Peyer's patch (tissue), 4 donors: Measurements from ENCODE around the gene ST6GAL1. TPM values are rescaled to one million over a fixed set of nuclear protein-coding genes. Genes with fewer than 3 reads are reported as not detected.
"Not testable (repeated sequence)": the region's sequence is repeated elsewhere in the genome, so short reads cannot be mapped to it uniquely, and the experiment has no call there.

Experiments
- DNase-seq, 3 donors: peaks; one replicate each; pipeline ENCODE4 v3.0.0-alpha.2; 2017 to 2019
- H3K27ac ChIP-seq, 4 donors: fragments of 200-600 bp; sonication (generic); one replicate each; pipeline ENCODE4 v1.5.1; 2016 to 2019
- H3K27me3 ChIP-seq, 2 donors: fragments of 200-600 bp; sonication (generic); one replicate each; pipeline ENCODE4 v1.5.1; 2019
- H3K36me3 ChIP-seq, 3 donors: fragments of 200-600 bp; sonication (generic); one replicate each; pipeline ENCODE4 v1.5.1; 2016 to 2019
- H3K4me1 ChIP-seq, 4 donors: fragments of 200-600 bp; sonication (generic); one replicate each; pipeline ENCODE4 v1.5.1; 2016 to 2019
- H3K4me3 ChIP-seq, 4 donors: fragments of 200-600 bp; sonication (generic); 1 replicate in 3 of 4; 2 replicates in 1 of 4; pipeline ENCODE4 v1.5.1; 2016 to 2019; ENCODE audit warnings: mild to moderate bottlenecking in 1 of 4
- H3K9me3 ChIP-seq, 4 donors: fragments of 200-600 bp; sonication (generic); one replicate each; pipeline ENCODE4 v1.5.1; 2016 to 2019; ENCODE audit warnings: mild to moderate bottlenecking in 1 of 4
- CTCF ChIP-seq, 6 experiments: fragments of 450-650 bp in 4 of 6; fragments of 200-600 bp in 2 of 6; sonication (generic) in 1 of 6; IDR thresholded peaks; one replicate each; pipeline ENCODE4 v1.5.1; 2017 to 2019; ENCODE audit warnings: antibody characterized with exemption in 6 of 6, mild to moderate bottlenecking in 3 of 6, moderate library complexity in 1 of 6
- POLR2A ChIP-seq, 2 donors: fragments of 450-650 bp; IDR thresholded peaks; one replicate each; pipeline ENCODE4 v1.5.1; 2017; ENCODE audit warnings: antibody characterized with exemption in 2 of 2, mild to moderate bottlenecking in 2 of 2, moderate library complexity in 2 of 2
- total RNA-seq, 4 donors: library from RNA; depleted of rRNA; stranded (reverse); fragments of >200 nt; gene quantifications; one replicate each; pipeline ENCODE4 v1.1.0, GENCODE V29; 2016

The ST6GAL1 gene
- total RNA-seq, 4 donors from 2014 or later: 3.7 to 96.6 (median 14.9) TPM

DNA sequence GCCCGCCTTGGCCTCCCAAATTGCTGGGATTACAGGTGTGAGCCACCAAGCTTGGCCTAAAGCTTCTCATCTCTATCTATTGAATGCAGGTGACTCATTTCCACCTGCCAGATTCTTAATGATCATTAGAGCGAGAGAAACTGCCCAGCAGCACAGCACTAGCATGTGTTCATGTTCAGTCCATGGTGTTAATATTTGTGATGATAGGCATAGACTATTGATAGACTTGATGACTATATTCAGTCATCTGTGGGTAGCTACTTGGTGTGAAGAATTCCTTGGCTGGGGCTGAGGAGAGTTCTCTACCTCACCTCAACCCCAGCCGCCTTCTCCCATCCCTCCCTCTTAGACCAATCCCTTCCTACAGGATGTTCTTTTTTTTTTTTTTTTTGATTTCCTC is 60.0 kb downstream of the ST6GAL1 start:
- Histone ChIP-seq H3K4me1 (peaks cover 0 to 7% (median 0%) of the 10 kb centered on the region in 4 donors), H3K27ac (no peak overlapping the region), H3K9me3 (no peaks in the 10 kb centered on the region), H3K36me3 (no peaks in the 10 kb centered on the region), H3K27me3 (no peaks in the 10 kb centered on the region), H3K4me3 (no peak overlapping the region)
- DNase-seq: no peak
- TF ChIP-seq CTCF (IDR thresholded peaks at IDR 0.05) (no peak), POLR2A (IDR thresholded peaks at IDR 0.05) (no peak)

DNA sequence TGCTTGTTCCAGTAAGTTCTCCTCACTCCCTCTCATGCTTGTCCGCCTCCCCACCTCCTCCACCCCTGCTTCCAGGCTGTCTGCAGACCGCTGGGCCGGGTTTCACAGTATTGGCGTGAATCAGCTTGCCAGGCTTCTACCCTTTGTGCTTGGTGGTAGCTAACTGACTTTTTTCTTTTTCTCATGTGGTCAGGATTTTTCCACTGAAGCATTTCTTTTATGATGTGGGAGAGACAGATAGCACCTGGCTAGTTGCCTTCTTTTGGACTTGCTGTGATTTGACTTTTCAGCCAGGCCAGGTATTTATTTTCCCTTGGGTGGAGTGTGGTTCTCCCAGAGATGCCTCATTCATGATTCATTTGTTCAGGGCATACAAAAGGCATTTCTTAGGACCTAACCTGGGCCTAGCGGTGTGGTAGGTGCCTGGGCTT is 60.6 kb downstream of the ST6GAL1 start:
- Histone ChIP-seq H3K36me3 (no peaks in the 10 kb centered on the region), H3K4me1 (peaks cover 0 to 11% (median 0%) of the 10 kb centered on the region in 4 donors), H3K9me3 (no peaks in the 10 kb centered on the region), H3K27ac (peak overlapping the region in 1 of 4 donors; percentile 66), H3K27me3 (no peaks in the 10 kb centered on the region), H3K4me3 (no peak overlapping the region)
- TF ChIP-seq POLR2A (IDR thresholded peaks at IDR 0.05) (no peak), CTCF (IDR thresholded peaks at IDR 0.05) (no peak)
- DNase-seq: no peak

DNA sequence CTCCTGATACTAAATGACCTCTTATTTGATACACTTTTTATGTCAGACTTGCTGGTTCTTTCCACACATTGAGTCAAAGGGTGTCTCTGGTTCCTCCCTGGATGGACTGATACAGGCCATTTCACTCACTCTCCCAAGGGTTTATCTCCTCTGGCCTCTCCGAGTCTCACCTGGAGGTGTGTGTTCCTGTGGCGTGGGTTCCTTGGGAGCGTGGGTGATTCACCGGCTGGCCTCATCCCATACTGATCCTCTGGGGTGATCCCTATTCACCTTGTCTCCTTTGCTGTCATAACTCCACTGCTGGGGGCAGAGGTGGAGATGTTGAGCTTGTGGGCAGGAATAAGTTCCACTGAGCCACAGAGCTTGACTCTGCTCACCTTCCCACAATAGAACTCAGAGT is 61.1 kb downstream of the ST6GAL1 start:
- H3K27ac ChIP-seq: peak overlapping the region in 1 of 4 donors; percentile 66
- no peaks in the 10 kb centered on the region for H3K27me3 ChIP-seq
- no peak overlapping the region for H3K4me3 ChIP-seq
- H3K4me1 ChIP-seq: peaks cover 0 to 12% (median 0%) of the 10 kb centered on the region in 4 donors
- no peak for TF ChIP-seq CTCF (IDR thresholded peaks at IDR 0.05)
- TF ChIP-seq POLR2A (IDR thresholded peaks at IDR 0.05): no peak
- no peaks in the 10 kb centered on the region for H3K9me3 ChIP-seq
- no peak for DNase-seq
- no peaks in the 10 kb centered on the region for H3K36me3 ChIP-seq

GRCh38 chr3:186992096-186992495 is 61.8 kb downstream of the ST6GAL1 start:
- not testable (repeated sequence) for H3K4me3 ChIP-seq, H3K36me3 ChIP-seq, DNase-seq, H3K27me3 ChIP-seq, H3K9me3 ChIP-seq
- H3K27ac ChIP-seq: peak overlapping the region in 2 of 4 donors; percentile 0 to 66
- peaks cover 0 to 12% (median 0%) of the 10 kb centered on the region in 4 donors for H3K4me1 ChIP-seq

DNA sequence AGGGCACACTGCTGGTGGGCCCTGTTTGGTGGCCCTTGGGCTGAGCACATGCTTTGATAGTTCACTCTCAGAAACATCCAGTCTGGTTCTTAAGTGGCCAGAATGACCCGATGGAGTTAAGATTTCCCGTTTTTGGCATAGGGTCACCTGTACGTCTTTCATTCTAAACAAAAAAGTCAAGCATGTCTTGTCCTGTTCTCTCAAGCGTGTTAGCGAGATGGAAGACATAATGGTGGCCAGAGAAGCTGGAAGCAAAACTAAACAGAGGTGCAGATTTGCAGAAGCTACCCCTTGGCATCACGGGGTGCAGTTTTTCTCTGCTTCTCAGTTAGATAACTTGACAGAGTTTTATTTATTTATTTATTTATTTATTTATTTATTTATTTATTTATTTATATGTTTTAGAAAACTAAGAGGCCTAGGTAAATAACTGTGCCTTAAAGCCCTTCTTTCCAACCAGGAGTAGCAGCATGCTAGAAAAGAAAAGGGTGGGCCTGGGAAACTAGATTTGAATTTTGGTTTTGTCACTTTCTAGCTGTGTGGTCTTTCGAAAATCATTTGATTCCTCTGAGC is 63.0 kb downstream of the ST6GAL1 start:
- peak overlapping the region in 2 of 4 donors; percentile 28 to 66 for H3K27ac ChIP-seq

More for the DNA sequence above, 63.0 kb downstream of the ST6GAL1 start:
- TF ChIP-seq CTCF (IDR thresholded peaks at IDR 0.05): no peak
- no peak for TF ChIP-seq POLR2A (IDR thresholded peaks at IDR 0.05)
- H3K4me3 ChIP-seq: no peak overlapping the region
- H3K9me3 ChIP-seq: no peaks in the 10 kb centered on the region
- no peaks in the 10 kb centered on the region for H3K27me3 ChIP-seq
- H3K36me3 ChIP-seq: no peaks in the 10 kb centered on the region
- no peak for DNase-seq
- peaks cover 0 to 12% (median 0%) of the 10 kb centered on the region in 4 donors for H3K4me1 ChIP-seq
